ENCODE measurements around the gene MXRA5.

DNA sequence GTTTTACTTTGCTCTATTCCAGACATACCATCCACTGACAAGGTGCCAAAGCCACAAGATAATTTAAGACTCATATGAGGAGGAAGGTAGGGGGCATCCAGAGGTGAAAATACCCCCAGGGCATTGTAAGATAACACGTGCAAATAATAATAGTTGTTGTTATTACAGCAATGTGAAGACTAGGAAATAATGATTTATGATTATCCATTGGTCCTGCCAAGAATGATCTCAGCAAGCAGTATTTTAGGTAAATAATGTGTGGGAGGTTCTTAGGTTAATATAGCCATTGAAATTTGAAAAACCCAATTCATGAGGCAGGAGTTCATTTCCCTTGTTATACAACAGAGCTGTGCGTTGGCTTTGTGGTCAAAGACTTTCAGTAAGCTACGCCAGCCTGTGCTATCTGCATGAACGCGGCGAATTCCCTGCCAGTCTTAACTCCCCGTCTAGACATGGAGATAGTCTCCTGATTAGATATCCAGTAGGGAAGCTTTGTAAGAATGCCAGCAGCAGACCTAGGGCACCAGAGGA lies 47.2 kb upstream of the MXRA5 start:
- TF ChIP-seq, protein P1, sequence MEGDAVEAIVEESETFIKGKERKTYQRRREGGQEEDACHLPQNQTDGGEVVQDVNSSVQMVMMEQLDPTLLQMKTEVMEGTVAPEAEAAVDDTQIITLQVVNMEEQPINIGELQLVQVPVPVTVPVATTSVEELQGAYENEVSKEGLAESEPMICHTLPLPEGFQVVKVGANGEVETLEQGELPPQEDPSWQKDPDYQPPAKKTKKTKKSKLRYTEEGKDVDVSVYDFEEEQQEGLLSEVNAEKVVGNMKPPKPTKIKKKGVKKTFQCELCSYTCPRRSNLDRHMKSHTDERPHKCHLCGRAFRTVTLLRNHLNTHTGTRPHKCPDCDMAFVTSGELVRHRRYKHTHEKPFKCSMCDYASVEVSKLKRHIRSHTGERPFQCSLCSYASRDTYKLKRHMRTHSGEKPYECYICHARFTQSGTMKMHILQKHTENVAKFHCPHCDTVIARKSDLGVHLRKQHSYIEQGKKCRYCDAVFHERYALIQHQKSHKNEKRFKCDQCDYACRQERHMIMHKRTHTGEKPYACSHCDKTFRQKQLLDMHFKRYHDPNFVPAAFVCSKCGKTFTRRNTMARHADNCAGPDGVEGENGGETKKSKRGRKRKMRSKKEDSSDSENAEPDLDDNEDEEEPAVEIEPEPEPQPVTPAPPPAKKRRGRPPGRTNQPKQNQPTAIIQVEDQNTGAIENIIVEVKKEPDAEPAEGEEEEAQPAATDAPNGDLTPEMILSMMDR (IDR thresholded peaks at IDR 0.05; ENCODE audit: insufficient read depth, low read length) = no peak
- TF ChIP-seq SPI1 (IDR thresholded peaks at IDR 0.05; ENCODE audit: borderline replicate concordance, low read depth) (no peak), POLR2AphosphoS5 (IDR thresholded peaks at IDR 0.05; ENCODE audit: low read depth) (no peak), GABPA (IDR thresholded peaks at IDR 0.05; ENCODE audit: low read depth) (no peak)
- TF ChIP-seq, protein P2, sequence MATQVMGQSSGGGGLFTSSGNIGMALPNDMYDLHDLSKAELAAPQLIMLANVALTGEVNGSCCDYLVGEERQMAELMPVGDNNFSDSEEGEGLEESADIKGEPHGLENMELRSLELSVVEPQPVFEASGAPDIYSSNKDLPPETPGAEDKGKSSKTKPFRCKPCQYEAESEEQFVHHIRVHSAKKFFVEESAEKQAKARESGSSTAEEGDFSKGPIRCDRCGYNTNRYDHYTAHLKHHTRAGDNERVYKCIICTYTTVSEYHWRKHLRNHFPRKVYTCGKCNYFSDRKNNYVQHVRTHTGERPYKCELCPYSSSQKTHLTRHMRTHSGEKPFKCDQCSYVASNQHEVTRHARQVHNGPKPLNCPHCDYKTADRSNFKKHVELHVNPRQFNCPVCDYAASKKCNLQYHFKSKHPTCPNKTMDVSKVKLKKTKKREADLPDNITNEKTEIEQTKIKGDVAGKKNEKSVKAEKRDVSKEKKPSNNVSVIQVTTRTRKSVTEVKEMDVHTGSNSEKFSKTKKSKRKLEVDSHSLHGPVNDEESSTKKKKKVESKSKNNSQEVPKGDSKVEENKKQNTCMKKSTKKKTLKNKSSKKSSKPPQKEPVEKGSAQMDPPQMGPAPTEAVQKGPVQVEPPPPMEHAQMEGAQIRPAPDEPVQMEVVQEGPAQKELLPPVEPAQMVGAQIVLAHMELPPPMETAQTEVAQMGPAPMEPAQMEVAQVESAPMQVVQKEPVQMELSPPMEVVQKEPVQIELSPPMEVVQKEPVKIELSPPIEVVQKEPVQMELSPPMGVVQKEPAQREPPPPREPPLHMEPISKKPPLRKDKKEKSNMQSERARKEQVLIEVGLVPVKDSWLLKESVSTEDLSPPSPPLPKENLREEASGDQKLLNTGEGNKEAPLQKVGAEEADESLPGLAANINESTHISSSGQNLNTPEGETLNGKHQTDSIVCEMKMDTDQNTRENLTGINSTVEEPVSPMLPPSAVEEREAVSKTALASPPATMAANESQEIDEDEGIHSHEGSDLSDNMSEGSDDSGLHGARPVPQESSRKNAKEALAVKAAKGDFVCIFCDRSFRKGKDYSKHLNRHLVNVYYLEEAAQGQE (IDR thresholded peaks at IDR 0.05; ENCODE audit: insufficient replicate concordance, low read depth) = no peak

All from HL-60 (cell line).